Neutrophil (primary cell): ENCODE results near the gene TBK1.
"Not testable (repeated sequence)": the region's sequence is repeated elsewhere in the genome, so short reads cannot be mapped to it uniquely, and the experiment has no call there.

Experiments
- H3K27ac ChIP-seq: fragments of 200-600 bp; sonication (generic); 2 replicates; pipeline ENCODE4 v1.5.1; 2016; ENCODE audit warnings: mild to moderate bottlenecking, moderate library complexity
- H3K27me3 ChIP-seq: fragments of 200-600 bp; sonication (generic); 2 replicates; pipeline ENCODE4 v1.6.0; 2016; ENCODE audit warnings: mild to moderate bottlenecking
- H3K36me3 ChIP-seq: fragments of 200-600 bp; sonication (generic); 2 replicates; pipeline ENCODE4 v1.5.1; 2017
- H3K4me1 ChIP-seq, 2 experiments: fragments of 200-600 bp in 1 of 2; sonication (generic) in 1 of 2; 1 replicate in 1 of 2; 2 replicates in 1 of 2; pipeline versions ENCODE4 v1.5.1 to v1.6.1; 2013 to 2016; ENCODE audit warnings: low read depth in 1 of 2, low read length in 1 of 2, mild to moderate bottlenecking in 1 of 2, moderate library complexity in 1 of 2; ENCODE audit not compliant: control insufficient read depth in 1 of 2, insufficient read depth in 1 of 2
- H3K4me3 ChIP-seq, 2 experiments: fragments of 200-600 bp in 1 of 2; sonication (generic) in 1 of 2; 1 replicate in 1 of 2; 2 replicates in 1 of 2; pipeline ENCODE4 v1.5.1; 2013 to 2016; ENCODE audit warnings: low read depth in 1 of 2, low read length in 1 of 2, mild to moderate bottlenecking in 1 of 2, moderate library complexity in 1 of 2
- H3K9me3 ChIP-seq: fragments of 200-600 bp; sonication (generic); 2 replicates; pipeline ENCODE4 v1.5.1; 2016
- CTCF ChIP-seq: fragments of 200-600 bp; sonication (generic); IDR thresholded peaks from 2 replicates; pipeline ENCODE4 v1.5.1; 2016; ENCODE audit warnings: antibody characterized with exemption

The TBK1 gene

GRCh38 chr12:64532734-64533351 is 80.9 kb downstream of the TBK1 start:
- Histone ChIP-seq H3K27me3 (no peaks in the 10 kb centered on the region), H3K27ac (no peak overlapping the region), H3K9me3 (no peaks in the 10 kb centered on the region), H3K36me3 (no peaks in the 10 kb centered on the region), H3K4me3 (no peak overlapping the region), H3K4me1 (no peaks in the 10 kb centered on the region)
- TF ChIP-seq CTCF: no peak

- TF ChIP-seq CTCF: no peak
- Histone ChIP-seq H3K27me3 (no peaks in the 10 kb centered on the region), H3K4me3 (no peak overlapping the region), H3K27ac (no peak overlapping the region), H3K4me1 (no peaks in the 10 kb centered on the region), H3K36me3 (no peaks in the 10 kb centered on the region), H3K9me3 (no peaks in the 10 kb centered on the region)
Measured at GRCh38 chr12:64534672-64535199, 82.8 kb downstream of the TBK1 start.

- Histone ChIP-seq H3K27me3 (no peaks in the 10 kb centered on the region), H3K4me1 (no peaks in the 10 kb centered on the region), H3K27ac (no peak overlapping the region), H3K36me3 (no peaks in the 10 kb centered on the region), H3K4me3 (no peak overlapping the region), H3K9me3 (no peaks in the 10 kb centered on the region)
- TF ChIP-seq CTCF: no peak
Measured at GRCh38 chr12:64538121-64538520, 86.2 kb downstream of the TBK1 start.

- H3K9me3 ChIP-seq, H3K4me1 ChIP-seq, H3K27me3 ChIP-seq, H3K27ac ChIP-seq, H3K36me3 ChIP-seq, H3K4me3 ChIP-seq: not testable (repeated sequence)
Measured at GRCh38 chr12:64542409-64543047, 90.6 kb downstream of the TBK1 start.

DNA sequence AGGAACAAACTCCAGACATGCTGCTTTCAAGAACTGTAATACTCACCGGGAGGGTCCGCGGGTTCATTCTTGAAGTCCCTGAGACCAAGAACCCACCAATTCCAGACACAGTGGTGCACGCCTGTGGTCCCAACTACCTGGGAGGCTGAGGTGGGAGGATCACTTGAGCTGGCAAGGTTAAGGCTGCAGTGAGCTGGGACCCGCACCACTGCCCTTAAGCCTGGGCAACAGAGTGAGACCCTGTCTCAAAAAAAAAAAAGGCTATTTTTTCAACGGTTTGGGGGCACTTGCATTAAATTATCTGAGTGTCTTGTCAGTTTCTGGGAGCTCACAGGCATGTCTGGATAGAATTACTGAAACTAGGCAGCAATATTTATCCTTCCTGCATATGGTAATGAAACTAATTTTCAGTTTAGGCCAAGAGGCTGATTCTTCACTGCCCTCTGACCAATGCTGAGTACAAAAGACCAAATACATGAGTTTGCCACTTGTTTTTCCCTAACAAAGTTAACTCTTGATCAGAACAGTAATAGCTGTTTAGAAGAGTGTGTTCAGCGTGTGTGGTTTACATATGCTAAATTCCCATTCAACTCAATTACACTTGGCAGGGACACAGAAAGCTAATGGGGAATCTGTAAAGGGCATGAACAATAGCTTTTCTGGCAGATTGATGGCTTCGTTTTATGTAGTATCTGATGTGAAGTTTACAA is 92.6 kb downstream of the TBK1 start:
- H3K27me3 ChIP-seq: peaks cover 2% of the 10 kb centered on the region

More for the DNA sequence above, 92.6 kb downstream of the TBK1 start:
- Histone ChIP-seq H3K9me3 (no peaks in the 10 kb centered on the region), H3K27ac (no peak overlapping the region), H3K36me3 (no peaks in the 10 kb centered on the region), H3K4me3 (no peak overlapping the region), H3K4me1 (peaks cover 1 to 3% of the 10 kb centered on the region in 2 experiments)
- TF ChIP-seq CTCF: no peak
